BLaER1 (cell line): ENCODE measurements around the gene RRN3.
"Not testable (repeated sequence)": the region's sequence is repeated elsewhere in the genome, so short reads cannot be mapped to it uniquely, and the experiment has no call there.

ENCODE experiments used
- H3K27ac ChIP-seq: shearing (Covaris generic); formaldehyde crosslinking; 2 replicates; pipeline ENCODE4 v1.8.1; 2022
- H3K27me3 ChIP-seq: shearing (Covaris generic); formaldehyde crosslinking; 2 replicates; pipeline ENCODE4 v1.8.1; 2022
- H3K36me3 ChIP-seq: shearing (Covaris generic); formaldehyde crosslinking; 2 replicates; pipeline ENCODE4 v1.8.1; 2022
- H3K4me1 ChIP-seq: shearing (Covaris generic); formaldehyde crosslinking; 2 replicates; pipeline ENCODE4 v1.8.1; 2022
- H3K4me2 ChIP-seq: shearing (Covaris generic); formaldehyde crosslinking; 2 replicates; pipeline ENCODE4 v1.8.1; 2022
- H3K4me3 ChIP-seq: shearing (Covaris generic); formaldehyde crosslinking; 2 replicates; pipeline ENCODE4 v1.8.1; 2022
- H3K9ac ChIP-seq: shearing (Covaris generic); formaldehyde crosslinking; 2 replicates; pipeline ENCODE4 v1.8.1; 2022
- H3K9me3 ChIP-seq: shearing (Covaris generic); formaldehyde crosslinking; 2 replicates; pipeline ENCODE4 v1.8.1; 2022
- H4K20me1 ChIP-seq: shearing (Covaris generic); formaldehyde crosslinking; 2 replicates; pipeline ENCODE4 v1.8.1; 2022
- Cebpa-rat ChIP-seq: shearing (Covaris generic); IDR thresholded peaks from 2 replicates; pipeline ENCODE4 v1.8.1; 2022

Gene RRN3

GRCh38 chr16:15093955-15094827 is at the start of gene RRN3:
TSS of gene RRN3 (minus strand) at chr16:15094272. CDS start at chr16:15094233, 39 bp downstream.
- peak within 1 kb of the TSS; percentile 84 for H3K4me2 ChIP-seq
- peaks cover 24% of the 10 kb centered on the region for H3K36me3 ChIP-seq
- peaks cover 10% of the 10 kb centered on the region; the same call in 1 of the 2 replicates for H4K20me1 ChIP-seq
- H3K9me3 ChIP-seq, H3K27me3 ChIP-seq: not testable (repeated sequence)
- peak within 1 kb of the TSS; percentile 77 for H3K27ac ChIP-seq
- peaks cover 17% of the 10 kb centered on the region for H3K4me1 ChIP-seq
- H3K9ac ChIP-seq: peak within 1 kb of the TSS; percentile 86
- H3K4me3 ChIP-seq: peak within 1 kb of the TSS; percentile 70

- H3K4me3 ChIP-seq, H3K9ac ChIP-seq, H3K36me3 ChIP-seq, H3K9me3 ChIP-seq, H3K27me3 ChIP-seq: not testable (repeated sequence)
- peaks cover 87% of the 10 kb centered on the region for H4K20me1 ChIP-seq
- peaks cover 38% of the 10 kb centered on the region for H3K4me1 ChIP-seq
- H3K4me2 ChIP-seq: peak overlapping the region; percentile 59; the same call in 1 of the 2 replicates
- peak overlapping the region; percentile 38 for H3K27ac ChIP-seq
Measured at GRCh38 chr16:15143601-15144091, 49.6 kb upstream of the RRN3 start.

GRCh38 chr16:15142891-15143600 is 49.0 kb upstream of the RRN3 start:
- not testable (repeated sequence) for H3K36me3 ChIP-seq, H3K9me3 ChIP-seq, H3K9ac ChIP-seq, H3K4me3 ChIP-seq, H3K27me3 ChIP-seq
- H4K20me1 ChIP-seq: peaks cover 82% of the 10 kb centered on the region
- H3K4me2 ChIP-seq: 0 out of 2 replicates have a peak overlapping the region, but pooled peaks have one; percentile 59
- H3K4me1 ChIP-seq: peaks cover 33% of the 10 kb centered on the region
- H3K27ac ChIP-seq: peak overlapping the region; percentile 38; the same call in 1 of the 2 replicates

- H3K27ac ChIP-seq, H3K36me3 ChIP-seq, H3K9ac ChIP-seq, H3K9me3 ChIP-seq, H3K4me3 ChIP-seq, H3K27me3 ChIP-seq, H3K4me2 ChIP-seq: not testable (repeated sequence)
- Histone ChIP-seq H3K4me1 (peaks cover 25% of the 10 kb centered on the region), H4K20me1 (peaks cover 74% of the 10 kb centered on the region)
Measured at GRCh38 chr16:15142107-15142890, 48.2 kb upstream of the RRN3 start.

GRCh38 chr16:15141586-15141985 is 47.5 kb upstream of the RRN3 start:
- Histone ChIP-seq H3K27me3 (no peaks in the 10 kb centered on the region), H3K4me1 (peaks cover 22% of the 10 kb centered on the region), H3K4me2 (no peak overlapping the region), H4K20me1 (peaks cover 69% of the 10 kb centered on the region), H3K36me3 (peaks cover 3% of the 10 kb centered on the region; the same call in 1 of the 2 replicates), H3K27ac (no peak overlapping the region), H3K9ac (no peak overlapping the region), H3K4me3 (no peak overlapping the region), H3K9me3 (no peaks in the 10 kb centered on the region)
- TF ChIP-seq Cebpa-rat: no peak

- H3K4me2 ChIP-seq, H3K36me3 ChIP-seq, H3K9me3 ChIP-seq, H3K4me3 ChIP-seq, H3K9ac ChIP-seq, H3K27me3 ChIP-seq, H3K27ac ChIP-seq: not testable (repeated sequence)
- Histone ChIP-seq H4K20me1 (peaks cover 66% of the 10 kb centered on the region), H3K4me1 (peaks cover 22% of the 10 kb centered on the region)
Measured at GRCh38 chr16:15140444-15141365, 46.6 kb upstream of the RRN3 start.

GRCh38 chr16:15137514-15137913 is 43.4 kb upstream of the RRN3 start:
- H3K4me1 ChIP-seq: not testable (repeated sequence)

GRCh38 chr16:15135483-15136360 is 41.6 kb upstream of the RRN3 start:
- not testable (repeated sequence) for H3K27me3 ChIP-seq, H3K9me3 ChIP-seq, H3K4me2 ChIP-seq, H3K9ac ChIP-seq, H3K36me3 ChIP-seq, H3K4me1 ChIP-seq, H3K27ac ChIP-seq, H3K4me3 ChIP-seq
- H4K20me1 ChIP-seq: peaks cover 19% of the 10 kb centered on the region

More at GRCh38 chr16:15137514-15137913, 43.4 kb upstream of the RRN3 start:
- not testable (repeated sequence) for H3K9ac ChIP-seq, H3K27ac ChIP-seq, H3K4me3 ChIP-seq, H3K27me3 ChIP-seq, H3K36me3 ChIP-seq, H3K4me2 ChIP-seq, H3K9me3 ChIP-seq
- H4K20me1 ChIP-seq: peaks cover 36% of the 10 kb centered on the region

- H3K4me3 ChIP-seq, H3K4me1 ChIP-seq, H3K9ac ChIP-seq, H3K27ac ChIP-seq, H3K9me3 ChIP-seq, H3K4me2 ChIP-seq, H3K27me3 ChIP-seq: not testable (repeated sequence)
- peaks cover 12% of the 10 kb centered on the region for H3K36me3 ChIP-seq
- H4K20me1 ChIP-seq: peaks cover 11% of the 10 kb centered on the region
Measured at GRCh38 chr16:15134752-15135482, 40.8 kb upstream of the RRN3 start.

GRCh38 chr16:15133554-15133953 is 39.5 kb upstream of the RRN3 start:
- not testable (repeated sequence) for H3K4me2 ChIP-seq, H3K9ac ChIP-seq, H3K27me3 ChIP-seq, H3K4me3 ChIP-seq, H3K4me1 ChIP-seq, H4K20me1 ChIP-seq, H3K9me3 ChIP-seq, H3K27ac ChIP-seq
- peaks cover 12% of the 10 kb centered on the region for H3K36me3 ChIP-seq

GRCh38 chr16:15132719-15133428 is 38.8 kb upstream of the RRN3 start:
- not testable (repeated sequence) for H3K4me1 ChIP-seq, H3K27me3 ChIP-seq

More at GRCh38 chr16:15132719-15133428, 38.8 kb upstream of the RRN3 start:
- H3K27ac ChIP-seq, H3K4me2 ChIP-seq, H3K4me3 ChIP-seq, H3K9me3 ChIP-seq, H4K20me1 ChIP-seq, H3K9ac ChIP-seq: not testable (repeated sequence)
- H3K36me3 ChIP-seq: peaks cover 17% of the 10 kb centered on the region
